NK-92 (cell line): ENCODE results near the gene CYP27B1.
A peak's percentile ranks its signal among the peaks of the same experiment; 100 is the strongest.
"Not testable (repeated sequence)": the region's sequence is repeated elsewhere in the genome, so short reads cannot be mapped to it uniquely, and the experiment has no call there.

Experiments
- DNase-seq: peaks from one replicate; lab custom pipeline; 2025; ENCODE audit not compliant: unreplicated experiment; lab: John Stamatoyannopoulos, UW

Gene CYP27B1

GRCh38 chr12:57793920-57794319 lies 27.0 kb upstream of the CYP27B1 start:
- DNase-seq, result no peak

GRCh38 chr12:57783861-57784260 lies 17.0 kb upstream of the CYP27B1 start:
- no peak for DNase-seq

GRCh38 chr12:57783466-57783801 lies 16.6 kb upstream of the CYP27B1 start:
- no peak for DNase-seq

- DNase-seq, result peak; percentile 67
Measured at GRCh38 chr12:57782608-57783465, 16.0 kb upstream of the CYP27B1 start, which contains the start of gene TSFM. TSFM (plus strand) TSS chr12:57782787; CDS start chr12:57782802, 15 bp downstream.

- DNase-seq, result no peak
Measured at GRCh38 chr12:57782243-57782607, 15.3 kb upstream of the CYP27B1 start.

GRCh38 chr12:57781801-57782200 lies 14.9 kb upstream of the CYP27B1 start:
- no peak for DNase-seq

GRCh38 chr12:57781244-57781643 lies 14.4 kb upstream of the CYP27B1 start:
- no peak for DNase-seq

GRCh38 chr12:57780284-57780897 lies 13.5 kb upstream of the CYP27B1 start:
- DNase-seq, result no peak

GRCh38 chr12:57779736-57780135 lies 12.9 kb upstream of the CYP27B1 start:
- no peak for DNase-seq

- no peak for DNase-seq
Measured at GRCh38 chr12:57777911-57778310, 11.0 kb upstream of the CYP27B1 start.

- no peak for DNase-seq
Measured at GRCh38 chr12:57777367-57777766, 10.5 kb upstream of the CYP27B1 start.

GRCh38 chr12:57776247-57776587 lies 9.3 kb upstream of the CYP27B1 start:
- no peak for DNase-seq

GRCh38 chr12:57775563-57776246 lies 8.8 kb upstream of the CYP27B1 start:
- DNase-seq, result no peak

GRCh38 chr12:57775044-57775443 lies 8.2 kb upstream of the CYP27B1 start:
- DNase-seq, result no peak

- not testable (repeated sequence) for DNase-seq
Measured at GRCh38 chr12:57774634-57775033, 7.8 kb upstream of the CYP27B1 start.

- DNase-seq, result no peak
Measured at GRCh38 chr12:57772429-57773322, 5.8 kb upstream of the CYP27B1 start, which contains the start of gene EEF1AKMT3. EEF1AKMT3 (plus strand) TSS chr12:57772614; CDS start chr12:57772725, 111 bp downstream.

- DNase-seq, result no peak
Measured at GRCh38 chr12:57771873-57772428, 5.1 kb upstream of the CYP27B1 start, which contains the start of gene METTL1. METTL1 (minus strand) TSS chr12:57772105; CDS start chr12:57772083, 22 bp downstream.

- peak; percentile 8 for DNase-seq
Measured at GRCh38 chr12:57771236-57771872, 4.5 kb upstream of the CYP27B1 start.

- DNase-seq, result no peak
Measured at GRCh38 chr12:57770734-57771133, 3.9 kb upstream of the CYP27B1 start.

- no peak for DNase-seq
Measured at GRCh38 chr12:57769594-57769993, 2.7 kb upstream of the CYP27B1 start.
